GM13976 (cell line): ENCODE measurements around the gene METTL1.
"Not testable (repeated sequence)": the region's sequence is repeated elsewhere in the genome, so short reads cannot be mapped to it uniquely, and the experiment has no call there.

ENCODE experiments used
- DNase-seq: peaks from one replicate; pipeline ENCODE4 v3.0.0; 2012; ENCODE audit warnings: low spot score
- CTCF ChIP-seq: IDR thresholded peaks from 2 replicates; pipeline ENCODE4 v1.5.1; 2012; ENCODE audit warnings: borderline replicate concordance, mild to moderate bottlenecking; ENCODE audit not compliant: insufficient read depth; ENCODE audit errors: extremely low read depth, missing control alignments, control extremely low read depth
- in situ Hi-C: fragments of 300-500 bp; cut with MboI; formaldehyde crosslinking; loops from one replicate; pipeline ENCODE4 v1.12.0; 2022; ENCODE audit warnings: low sequenced_read_pairs, mixed read lengths, inconsistent platforms; ENCODE audit not compliant: unreplicated experiment

METTL1 gene

DNA sequence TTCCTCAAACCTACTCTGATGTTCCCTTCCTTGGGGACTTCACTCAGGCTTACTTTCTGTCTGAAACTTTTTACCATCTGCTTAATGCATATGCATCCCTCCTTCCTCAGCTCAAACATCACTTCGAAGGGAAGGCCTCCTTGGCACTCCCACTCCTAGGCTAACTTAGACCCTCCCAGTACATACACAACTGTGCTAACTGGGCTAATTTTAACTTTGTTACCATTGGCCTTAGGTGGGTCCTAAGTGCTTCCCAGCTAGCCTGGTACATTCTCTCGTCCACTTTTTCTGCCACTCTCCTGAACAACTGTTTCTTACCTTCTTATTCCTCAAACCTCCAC, 4.3 kb upstream of the METTL1 start:
- in situ Hi-C loops: no loop called here
- DNase-seq: no peak
- TF ChIP-seq CTCF: no peak

DNA sequence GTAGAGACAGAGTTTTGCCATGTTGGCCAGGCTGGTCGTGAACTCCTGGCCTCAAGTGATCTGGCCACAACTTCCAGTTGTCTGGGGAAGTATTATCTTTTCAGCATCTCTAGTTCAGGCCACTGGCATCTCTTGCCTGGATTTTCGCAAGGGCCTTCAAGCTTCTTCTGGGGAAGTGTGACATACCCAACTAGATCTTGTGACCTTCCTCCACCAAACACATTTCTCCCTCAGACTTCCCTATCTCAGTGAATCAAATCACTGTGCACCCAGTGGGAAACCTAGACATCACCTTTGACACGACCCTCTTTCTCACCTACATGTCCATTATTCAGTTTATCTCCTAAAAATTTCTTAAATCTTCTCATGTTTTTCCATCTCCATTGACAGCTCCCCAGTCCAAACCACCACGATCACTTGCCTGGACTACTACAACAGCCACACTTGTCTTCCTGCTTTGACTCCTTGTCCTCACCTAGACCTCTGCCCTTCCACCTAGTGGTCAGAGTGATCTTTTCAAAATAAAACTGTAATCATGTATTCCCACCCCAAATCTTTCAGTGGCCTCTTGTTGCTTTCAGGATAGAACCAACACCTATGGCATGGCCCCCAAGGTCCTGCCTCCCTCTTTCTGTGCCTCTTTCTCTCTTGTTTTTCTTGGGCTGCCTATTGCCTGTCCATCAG, 3.8 kb upstream of the METTL1 start:
- no peak for TF ChIP-seq CTCF
- no peak for DNase-seq
- in situ Hi-C loops: no loop called here

DNA sequence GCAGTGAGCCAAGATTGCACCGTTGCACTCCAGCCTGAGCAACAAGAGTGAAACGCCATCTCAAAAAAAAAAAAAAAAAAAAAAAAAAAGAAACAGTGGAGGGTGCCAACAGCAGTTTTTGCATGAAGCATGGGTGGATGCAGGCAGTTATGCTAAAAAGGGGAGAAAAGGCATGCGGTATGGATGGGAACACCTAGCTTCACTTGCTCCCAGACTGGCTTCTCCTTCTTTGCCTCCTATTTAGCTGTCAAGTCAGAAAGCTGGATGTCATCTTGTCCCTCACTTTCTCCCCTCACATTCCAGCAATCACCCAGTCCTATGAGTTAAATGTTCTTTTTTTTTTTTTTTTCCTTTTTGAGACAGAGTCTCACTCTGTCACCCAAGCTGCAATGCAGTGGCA, 3.1 kb upstream of the METTL1 start:
- TF ChIP-seq CTCF: no peak
- no peak for DNase-seq
- in situ Hi-C loops: no loop called here

- in situ Hi-C loops, DNase-seq: not testable (repeated sequence)
These were observed 2.7 kb upstream of the METTL1 start for GRCh38 chr12:57774634-57775033.

DNA sequence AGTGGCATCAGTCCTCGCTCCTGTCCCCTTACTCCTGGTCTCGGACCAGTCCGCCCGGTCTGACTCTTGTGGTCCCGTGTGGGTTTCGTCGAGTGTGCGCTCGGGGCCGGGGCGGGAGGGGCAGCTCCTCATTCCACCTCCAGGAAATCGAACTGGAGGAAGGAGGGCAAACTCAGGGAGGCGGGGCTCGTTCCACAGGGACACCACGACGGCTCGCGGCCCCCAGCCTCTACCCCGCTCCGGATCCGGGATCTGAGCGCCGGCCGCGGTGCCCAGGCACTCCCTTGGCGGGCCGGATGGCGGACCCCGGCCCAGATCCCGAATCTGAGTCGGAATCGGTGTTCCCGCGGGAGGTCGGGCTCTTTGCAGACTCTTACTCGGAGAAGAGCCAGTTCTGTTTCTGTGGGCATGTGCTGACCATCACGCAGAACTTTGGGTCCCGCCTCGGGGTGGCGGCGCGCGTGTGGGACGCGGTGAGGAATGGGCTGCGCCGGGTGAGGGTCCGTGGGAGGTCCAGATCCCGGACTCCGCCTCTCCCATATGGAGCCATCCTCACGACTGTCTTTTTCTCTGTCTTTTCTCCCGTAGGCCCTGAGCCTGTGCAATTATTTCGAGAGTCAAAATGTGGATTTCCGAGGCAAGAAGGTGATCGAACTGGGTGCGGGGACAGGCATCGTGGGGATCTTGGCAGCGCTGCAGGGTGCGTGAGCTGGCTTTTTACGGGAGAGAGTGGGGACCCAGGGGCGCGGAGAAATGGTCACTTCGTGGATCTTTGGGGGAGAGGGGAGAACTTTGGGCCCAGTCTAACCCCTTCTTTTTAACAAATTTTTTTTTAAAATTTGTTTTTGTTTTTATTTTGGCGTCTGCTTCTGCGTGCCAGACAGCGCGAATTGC, 771 bp upstream of the METTL1 start, which contains the start of gene EEF1AKMT3:
TSS of gene EEF1AKMT3 (plus strand) at position 186 of the 894 bp plus-strand sequence. CDS start at position 297, 111 bp downstream.
- DNase-seq: peak; percentile 51
- no peak for TF ChIP-seq CTCF
- in situ Hi-C loops: no loop called here

- in situ Hi-C loops: no loop called here
- TF ChIP-seq CTCF: no peak
- peak; percentile 90 for DNase-seq
These were observed 551 bp downstream of the METTL1 start for GRCh38 chr12:57771236-57771872.
